ENCODE results near the gene CFAP119.

GRCh38 chr16:30724641-30725417 lies 37.0 kb downstream of the CFAP119 start:
- TF ChIP-seq CTCF (IDR thresholded peaks at IDR 0.05) (no peak), POLR2A (IDR thresholded peaks at IDR 0.05) (no peak)

All from testis (tissue), 2 donors.